ENCODE data around the gene COL4A1. TPM values are rescaled to one million over a fixed set of nuclear protein-coding genes. Genes with fewer than 3 reads are reported as not detected.
A peak's percentile ranks its signal among the peaks of the same experiment; 100 is the strongest.

The COL4A1 gene
- total and polyA plus RNA-seq, 2 experiments from 2014 or later = 184 to 519 TPM

- H3K27me3 ChIP-seq (replicated peaks; ENCODE audit: insufficient read depth) = no peaks in the 10 kb centered on the region
- H4K20me1 ChIP-seq (ENCODE audit: insufficient read depth) = no peaks in the 10 kb centered on the region
- no peak overlapping the region for H3K27ac ChIP-seq
Measured at GRCh38 chr13:110353339-110353977, 46.5 kb upstream of the COL4A1 start.

GRCh38 chr13:110352735-110353134 lies 45.8 kb upstream of the COL4A1 start:
- peaks cover 9% of the 10 kb centered on the region for H3K4me1 ChIP-seq (ENCODE audit: insufficient read depth)
- DNase-seq = no peak
- H3K9ac ChIP-seq = no peak overlapping the region
- H3K79me2 ChIP-seq (ENCODE audit: insufficient read depth) = peaks cover 19% of the 10 kb centered on the region
- H4K20me1 ChIP-seq (ENCODE audit: insufficient read depth) = no peaks in the 10 kb centered on the region
- no peak overlapping the region for H2AFZ ChIP-seq
- in situ Hi-C loops (cut with MboI) = no loop called here
- H3K4me3 ChIP-seq = no peak overlapping the region
- no peaks in the 10 kb centered on the region for H3K36me3 ChIP-seq (ENCODE audit: low read depth)
- H3K4me2 ChIP-seq (ENCODE audit: unreplicated experiment) = no peak overlapping the region
- no peaks in the 10 kb centered on the region for H3K9me3 ChIP-seq (ENCODE audit: low read depth)
- TF ChIP-seq EZH2phosphoT487 (IDR thresholded peaks at IDR 0.05; ENCODE audit: insufficient read depth, low read depth) = no peak
- H3F3A ChIP-seq (ENCODE audit: insufficient read depth) = peaks cover 20% of the 10 kb centered on the region
- 86 to 93% methylated on average over 8 of the region's 8 CpGs for WGBS, 2 experiments (ENCODE audit: low coverage in 1 of 2, low lambda C conversion rate in 2 of 2, missing lambda C conversion rate in 2 of 2)
- no peak overlapping the region for H3K27ac ChIP-seq
- no peaks in the 10 kb centered on the region for H3K27me3 ChIP-seq (replicated peaks; ENCODE audit: insufficient read depth)
- H3K9me2 ChIP-seq (ENCODE audit: insufficient read depth) = no peaks in the 10 kb centered on the region

More at GRCh38 chr13:110353339-110353977, 46.5 kb upstream of the COL4A1 start:
- no peak overlapping the region for H3K4me3 ChIP-seq
- in situ Hi-C loops (cut with MboI) = no loop called here
- DNase-seq = no peak
- no peak overlapping the region for H3K9ac ChIP-seq
- H3K36me3 ChIP-seq (ENCODE audit: low read depth) = no peaks in the 10 kb centered on the region; the same call in 1 of the 2 replicates
- H3F3A ChIP-seq (ENCODE audit: insufficient read depth) = peaks cover 15% of the 10 kb centered on the region
- no peaks in the 10 kb centered on the region for H3K9me3 ChIP-seq (ENCODE audit: low read depth)
- peaks cover 4% of the 10 kb centered on the region for H3K4me1 ChIP-seq (ENCODE audit: insufficient read depth)
- no peak overlapping the region for H2AFZ ChIP-seq
- no peak for TF ChIP-seq EZH2 (IDR thresholded peaks at IDR 0.05; ENCODE audit: insufficient read depth, poor library complexity, severe bottlenecking)
- TF ChIP-seq EZH2phosphoT487 (IDR thresholded peaks at IDR 0.05; ENCODE audit: insufficient read depth, low read depth) = no peak
- H3K9me2 ChIP-seq (ENCODE audit: insufficient read depth) = no peaks in the 10 kb centered on the region
- WGBS, 2 experiments (ENCODE audit: low coverage in 1 of 2, low lambda C conversion rate in 2 of 2, missing lambda C conversion rate in 2 of 2) = 91 to 95% methylated on average over 13 of the region's 13 CpGs
- H3K4me2 ChIP-seq (ENCODE audit: unreplicated experiment) = no peak overlapping the region
- H3K79me2 ChIP-seq (ENCODE audit: insufficient read depth) = peaks cover 19% of the 10 kb centered on the region

- Histone ChIP-seq H3K9me3 (ENCODE audit: low read depth) (no peaks in the 10 kb centered on the region), H3K27ac (no peak overlapping the region), H3K9me2 (ENCODE audit: insufficient read depth) (no peaks in the 10 kb centered on the region), H3K4me3 (no peak overlapping the region), H3F3A (ENCODE audit: insufficient read depth) (peaks cover 24% of the 10 kb centered on the region), H4K20me1 (ENCODE audit: insufficient read depth) (no peaks in the 10 kb centered on the region), H3K36me3 (ENCODE audit: low read depth) (no peaks in the 10 kb centered on the region), H2AFZ (no peak overlapping the region), H3K4me1 (ENCODE audit: insufficient read depth) (peaks cover 18% of the 10 kb centered on the region), H3K9ac (no peak overlapping the region), H3K79me2 (ENCODE audit: insufficient read depth) (peaks cover 19% of the 10 kb centered on the region), H3K4me2 (ENCODE audit: unreplicated experiment) (no peak overlapping the region), H3K27me3 (replicated peaks; ENCODE audit: insufficient read depth) (no peaks in the 10 kb centered on the region)
- no peak for TF ChIP-seq EZH2 (IDR thresholded peaks at IDR 0.05; ENCODE audit: insufficient read depth, poor library complexity, severe bottlenecking)
- TF ChIP-seq EZH2phosphoT487 (IDR thresholded peaks at IDR 0.05; ENCODE audit: insufficient read depth, low read depth) = no peak
- in situ Hi-C loops (cut with MboI) = no loop called here
- 88 to 89% methylated on average over 6 of the region's 6 CpGs for WGBS, 2 experiments (ENCODE audit: low coverage in 1 of 2, low lambda C conversion rate in 2 of 2, missing lambda C conversion rate in 2 of 2)
- DNase-seq = peak; percentile 14
Measured at GRCh38 chr13:110351636-110352420, 44.9 kb upstream of the COL4A1 start.

GRCh38 chr13:110350509-110350908 lies 43.6 kb upstream of the COL4A1 start:
- H4K20me1 ChIP-seq (ENCODE audit: insufficient read depth) = no peaks in the 10 kb centered on the region
- no peak overlapping the region for H3K27ac ChIP-seq
- TF ChIP-seq EZH2phosphoT487 (IDR thresholded peaks at IDR 0.05; ENCODE audit: insufficient read depth, low read depth) (no peak), EZH2 (IDR thresholded peaks at IDR 0.05; ENCODE audit: insufficient read depth, poor library complexity, severe bottlenecking) (no peak)
- no peak overlapping the region for H2AFZ ChIP-seq
- WGBS, 2 experiments (ENCODE audit: low coverage in 1 of 2, low lambda C conversion rate in 2 of 2, missing lambda C conversion rate in 2 of 2) = 98 to 100% methylated on average over 3 of the region's 3 CpGs
- in situ Hi-C loops (cut with MboI) = no loop called here
- no peaks in the 10 kb centered on the region for H3K9me2 ChIP-seq (ENCODE audit: insufficient read depth)
- H3K27me3 ChIP-seq (replicated peaks; ENCODE audit: insufficient read depth) = no peaks in the 10 kb centered on the region
- peaks cover 20% of the 10 kb centered on the region for H3K4me1 ChIP-seq (ENCODE audit: insufficient read depth)
- H3K4me3 ChIP-seq = no peak overlapping the region
- no peak overlapping the region for H3K4me2 ChIP-seq (ENCODE audit: unreplicated experiment)
- peaks cover 24% of the 10 kb centered on the region for H3F3A ChIP-seq (ENCODE audit: insufficient read depth)
- H3K9ac ChIP-seq = no peak overlapping the region
- DNase-seq = no peak
- H3K9me3 ChIP-seq (ENCODE audit: low read depth) = no peaks in the 10 kb centered on the region
- peaks cover 19% of the 10 kb centered on the region for H3K79me2 ChIP-seq (ENCODE audit: insufficient read depth)
- H3K36me3 ChIP-seq (ENCODE audit: low read depth) = no peaks in the 10 kb centered on the region

Measured in GM23248 (cell line).